GM23338 (cell line): ENCODE measurements around the gene METTL17. TPM values are rescaled to one million over a fixed set of nuclear protein-coding genes. Genes with fewer than 3 reads are reported as not detected.

ENCODE experiments used
- ATAC-seq: fragments of 200-7000 bp; cut with Tn5 transposase; 3 replicates; pipeline ENCODE4 v1.9.1; 2020
- DNase-seq: peaks from one replicate; pipeline ENCODE4 v3.0.0-alpha.2; 2015; ENCODE audit warnings: low spot score
- H2AFZ ChIP-seq: fragments of 200-600 bp; sonication (generic); 2 replicates; pipeline ENCODE4 v1.8.0; 2016; ENCODE audit warnings: antibody characterized with exemption, mild to moderate bottlenecking, moderate library complexity
- H3F3A ChIP-seq: fragments of 200-600 bp; sonication (generic); replicated peaks from 2 replicates; pipeline ENCODE4 v1.8.0; 2017; ENCODE audit warnings: antibody characterized with exemption, mixed run types, low read depth
- H3K27ac ChIP-seq: fragments of 200-600 bp; sonication (generic); 2 replicates; pipeline ENCODE4 v1.6.1; 2016; ENCODE audit warnings: low read depth
- H3K27me3 ChIP-seq: fragments of 200-600 bp; sonication (generic); 2 replicates; pipeline ENCODE4 v1.8.0; 2016; ENCODE audit warnings: mild to moderate bottlenecking, mixed run types, moderate library complexity; ENCODE audit not compliant: insufficient read depth
- H3K36me3 ChIP-seq: fragments of 200-600 bp; sonication (generic); 2 replicates; pipeline ENCODE4 v1.8.0; 2016; ENCODE audit warnings: mild to moderate bottlenecking; ENCODE audit not compliant: insufficient read depth
- H3K4me1 ChIP-seq: fragments of 200-600 bp; sonication (generic); 2 replicates; pipeline ENCODE4 v1.8.0; 2016; ENCODE audit warnings: mild to moderate bottlenecking, moderate library complexity; ENCODE audit not compliant: insufficient read depth
- H3K4me2 ChIP-seq: fragments of 200-600 bp; sonication (generic); 2 replicates; pipeline ENCODE4 v1.7.1; 2017; ENCODE audit warnings: mixed run types
- H3K4me3 ChIP-seq: fragments of 200-600 bp; sonication (generic); 2 replicates; pipeline ENCODE4 v1.6.1; 2016; ENCODE audit warnings: mixed run types
- H3K79me2 ChIP-seq: fragments of 200-600 bp; sonication (generic); replicated peaks from 2 replicates; pipeline ENCODE4 v1.8.0; 2017; ENCODE audit warnings: mild to moderate bottlenecking; ENCODE audit not compliant: insufficient read depth
- H3K9me2 ChIP-seq: fragments of 200-600 bp; sonication (generic); 2 replicates; pipeline ENCODE4 v1.8.0; 2017; ENCODE audit not compliant: insufficient read depth
- H4K20me1 ChIP-seq: fragments of 200-600 bp; sonication (generic); replicated peaks from 2 replicates; pipeline ENCODE4 v1.8.0; 2017; ENCODE audit warnings: mild to moderate bottlenecking; ENCODE audit not compliant: insufficient read depth
- H3K27ac Mint-ChIP-seq: 2 replicates; pipeline ENCODE4 v1.8.0; 2020; ENCODE audit warnings: inconsistent platforms, mild to moderate bottlenecking, moderate library complexity, mixed read lengths
- H3K27me3 Mint-ChIP-seq: 3 replicates; pipeline ENCODE4 v1.8.0; 2022; ENCODE audit warnings: low read depth, mild to moderate bottlenecking, moderate library complexity, mixed read lengths, inconsistent platforms; ENCODE audit not compliant: insufficient read depth, poor library complexity
- H3K36me3 Mint-ChIP-seq: 3 replicates; pipeline ENCODE4 v1.8.0; 2021; ENCODE audit warnings: low read depth, mild to moderate bottlenecking, inconsistent platforms, moderate library complexity, mixed read lengths
- H3K4me1 Mint-ChIP-seq: 3 replicates; pipeline ENCODE4 v1.8.0; 2020; ENCODE audit warnings: mild to moderate bottlenecking, inconsistent platforms, mixed read lengths
- H3K4me3 Mint-ChIP-seq: 3 replicates; pipeline ENCODE4 v1.8.0; 2021; ENCODE audit warnings: moderate library complexity, mild to moderate bottlenecking, inconsistent platforms, mixed read lengths
- H3K9me3 Mint-ChIP-seq: 3 replicates; pipeline ENCODE4 v1.8.0; 2020; ENCODE audit warnings: moderate library complexity, mild to moderate bottlenecking, inconsistent platforms, mixed read lengths
- CREB1 ChIP-seq: fragments of 250-450 bp; sonication (Bioruptor Pico); IDR thresholded peaks from 2 replicates; pipeline ENCODE4 v1.5.0; 2020; ENCODE audit warnings: low read depth, mild to moderate bottlenecking, moderate library complexity
- CTCF ChIP-seq, 2 experiments: fragments of 200-600 bp in 1 of 2; sonication (generic) in 1 of 2; conservative IDR thresholded peaks; 2 replicates each; pipeline versions ENCODE4 v1.5.1 to v1.6.1; 2016 to 2017; ENCODE audit warnings: antibody characterized with exemption in 2 of 2, low read depth in 2 of 2, mild to moderate bottlenecking in 2 of 2, moderate library complexity in 1 of 2
- ETS1 ChIP-seq: IDR thresholded peaks from 2 replicates; pipeline ENCODE4 v1.6.1; 2016; ENCODE audit warnings: antibody characterized with exemption
- EZH2 ChIP-seq: fragments of 200-600 bp; sonication (generic); IDR thresholded peaks from one replicate; pipeline ENCODE4 v1.8.0; 2017; ENCODE audit warnings: antibody characterized with exemption, mild to moderate bottlenecking, low read depth; ENCODE audit not compliant: unreplicated experiment
- EZH2phosphoT487 ChIP-seq: fragments of 200-600 bp; sonication (generic); IDR thresholded peaks from one replicate; pipeline ENCODE4 v1.8.1; 2018; ENCODE audit warnings: antibody characterized with exemption; ENCODE audit not compliant: unreplicated experiment
- JUNB ChIP-seq: IDR thresholded peaks from one replicate; pipeline ENCODE4 v1.6.1; 2016; ENCODE audit warnings: antibody characterized with exemption; ENCODE audit not compliant: unreplicated experiment
- NANOG ChIP-seq: IDR thresholded peaks from 2 replicates; pipeline ENCODE4 v1.6.1; 2016; ENCODE audit warnings: antibody characterized with exemption, borderline replicate concordance
- POLR2AphosphoS5 ChIP-seq: IDR thresholded peaks from 2 replicates; pipeline ENCODE4 v1.6.1; 2016; ENCODE audit warnings: antibody characterized with exemption, low read depth
- REST ChIP-seq: IDR thresholded peaks from one replicate; pipeline ENCODE4 v1.6.1; 2018; ENCODE audit warnings: antibody characterized with exemption; ENCODE audit not compliant: unreplicated experiment
- STAT1 ChIP-seq: IDR thresholded peaks from one replicate; pipeline ENCODE4 v1.6.1; 2016; ENCODE audit warnings: antibody characterized with exemption; ENCODE audit not compliant: unreplicated experiment
- ZNF114 ChIP-seq: fragments of 250-450 bp; sonication (Bioruptor Pico); IDR thresholded peaks from 2 replicates; pipeline ENCODE4 v1.5.0; 2020; ENCODE audit warnings: mild to moderate bottlenecking, moderate library complexity
- ZNF331 ChIP-seq: fragments of 250-450 bp; sonication (Bioruptor Pico); IDR thresholded peaks from 2 replicates; pipeline ENCODE4 v1.5.0; 2020; ENCODE audit warnings: low read depth, mild to moderate bottlenecking, moderate library complexity
- ZNF462 ChIP-seq: fragments of 250-450 bp; sonication (Bioruptor Pico); IDR thresholded peaks from 2 replicates; pipeline ENCODE4 v1.5.0; 2020; ENCODE audit warnings: mild to moderate bottlenecking, moderate library complexity
- polyA plus RNA-seq: library from polyadenylated mRNA; unstranded; fragments of >200 nt; fragmentation: Nextera tagmentation; extraction: Ambion mirVana; gene quantifications from 2 replicates; pipeline ENCODE4 v1.2.1, GENCODE V29; 2016
- total RNA-seq: library from RNA; depleted of rRNA; stranded (reverse); fragments of >200 nt; shearing (Covaris generic); gene quantifications from 2 replicates; pipeline ENCODE4 v1.2.3, GENCODE V29; 2014

METTL17 gene
- total and polyA plus RNA-seq, 2 experiments from 2014 or later = 74.9 to 156 TPM

GRCh38 chr14:20969336-20969735 lies 20.4 kb upstream of the METTL17 start:
- TF ChIP-seq NANOG = no peak
- TF ChIP-seq CREB1 (CRISPR knock-in tag) = no peak
- no peak for TF ChIP-seq ZNF331 (CRISPR knock-in tag)
- no peak for TF ChIP-seq POLR2AphosphoS5
- TF ChIP-seq EZH2phosphoT487 = no peak
- TF ChIP-seq CTCF (conservative IDR thresholded peaks at IDR 0.05; ENCODE audit: low read depth in 2 of 2) = no peak
- TF ChIP-seq JUNB = no peak
- no peak for TF ChIP-seq ZNF462 (CRISPR knock-in tag)
- TF ChIP-seq REST = no peak
- TF ChIP-seq ZNF114 (CRISPR knock-in tag) = no peak
- TF ChIP-seq EZH2 = no peak
- no peak for TF ChIP-seq ETS1
- TF ChIP-seq STAT1 = no peak
- ATAC-seq = no peak
- Mint-ChIP-seq H3K4me1 (peaks cover 9% of the 10 kb centered on the region), H3K27me3 (peaks cover 6% of the 10 kb centered on the region), H3K9me3 (no peaks in the 10 kb centered on the region), H3K4me3 (no peak overlapping the region), H3K27ac (no peak overlapping the region), H3K36me3 (no peaks in the 10 kb centered on the region)
- peaks cover 7% of the 10 kb centered on the region for H3K4me1 ChIP-seq
- DNase-seq = no peak
- no peak overlapping the region for H3K4me3 ChIP-seq
- no peaks in the 10 kb centered on the region for H4K20me1 ChIP-seq
- no peaks in the 10 kb centered on the region for H3F3A ChIP-seq
- 0 out of 2 replicates have a peak, but pooled peaks cover 4% of the 10 kb centered on the region for H3K27me3 ChIP-seq
- no peaks in the 10 kb centered on the region for H3K79me2 ChIP-seq
- H3K27ac ChIP-seq = no peak overlapping the region
- H3K9me2 ChIP-seq = 0 out of 2 replicates have a peak, but pooled peaks cover 6% of the 10 kb centered on the region
- no peaks in the 10 kb centered on the region for H3K36me3 ChIP-seq
- H3K4me2 ChIP-seq = no peak overlapping the region
- H2AFZ ChIP-seq = no peak overlapping the region; the same call in 1 of the 2 replicates
